ENCODE data around the gene MYNN. TPM values are rescaled to one million over a fixed set of nuclear protein-coding genes. Genes with fewer than 3 reads are reported as not detected.
"Not testable (repeated sequence)": the region's sequence is repeated elsewhere in the genome, so short reads cannot be mapped to it uniquely, and the experiment has no call there.

MYNN gene
- 10 to 100 TPM; 18.3 to 24.8 (median 21.8) TPM for polyA plus RNA-seq (ENCODE audit: insufficient read length in 10 of 10)
- long read RNA-seq, donor 1, full-length matches to known transcripts, result 2 of 2 reads
- long read RNA-seq, donor 1, partial matches to known transcripts, result 0 of 2 reads
- long read RNA-seq, donor 1, other reads (novel, unspliced or antisense), result 0 of 2 reads
- long read RNA-seq, donor 2, full-length matches to known transcripts, result 2 of 2 reads
- long read RNA-seq, donor 2, partial matches to known transcripts, result 0 of 2 reads
- long read RNA-seq, donor 2, other reads (novel, unspliced or antisense), result 0 of 2 reads
- long read RNA-seq, donor 3, result 0 reads
- long read RNA-seq, donor 4, full-length matches to known transcripts, result 3 of 3 reads
- long read RNA-seq, donor 4, partial matches to known transcripts, result 0 of 3 reads
- long read RNA-seq, donor 4, other reads (novel, unspliced or antisense), result 0 of 3 reads
- long read RNA-seq, donor 5, result 0 reads
- long read RNA-seq, donor 6, full-length matches to known transcripts, result 7 of 7 reads
- long read RNA-seq, donor 6, partial matches to known transcripts, result 0 of 7 reads
- long read RNA-seq, donor 6, other reads (novel, unspliced or antisense), result 0 of 7 reads
- long read RNA-seq, donor 7, full-length matches to known transcripts, result 3 of 3 reads
- long read RNA-seq, donor 7, partial matches to known transcripts, result 0 of 3 reads
- long read RNA-seq, donor 7, other reads (novel, unspliced or antisense), result 0 of 3 reads
- long read RNA-seq, donor 8, full-length matches to known transcripts, result 1 of 1 reads
- long read RNA-seq, donor 8, partial matches to known transcripts, result 0 of 1 reads
- long read RNA-seq, donor 8, other reads (novel, unspliced or antisense), result 0 of 1 reads
- long read RNA-seq, donor 9, result 0 reads

DNA sequence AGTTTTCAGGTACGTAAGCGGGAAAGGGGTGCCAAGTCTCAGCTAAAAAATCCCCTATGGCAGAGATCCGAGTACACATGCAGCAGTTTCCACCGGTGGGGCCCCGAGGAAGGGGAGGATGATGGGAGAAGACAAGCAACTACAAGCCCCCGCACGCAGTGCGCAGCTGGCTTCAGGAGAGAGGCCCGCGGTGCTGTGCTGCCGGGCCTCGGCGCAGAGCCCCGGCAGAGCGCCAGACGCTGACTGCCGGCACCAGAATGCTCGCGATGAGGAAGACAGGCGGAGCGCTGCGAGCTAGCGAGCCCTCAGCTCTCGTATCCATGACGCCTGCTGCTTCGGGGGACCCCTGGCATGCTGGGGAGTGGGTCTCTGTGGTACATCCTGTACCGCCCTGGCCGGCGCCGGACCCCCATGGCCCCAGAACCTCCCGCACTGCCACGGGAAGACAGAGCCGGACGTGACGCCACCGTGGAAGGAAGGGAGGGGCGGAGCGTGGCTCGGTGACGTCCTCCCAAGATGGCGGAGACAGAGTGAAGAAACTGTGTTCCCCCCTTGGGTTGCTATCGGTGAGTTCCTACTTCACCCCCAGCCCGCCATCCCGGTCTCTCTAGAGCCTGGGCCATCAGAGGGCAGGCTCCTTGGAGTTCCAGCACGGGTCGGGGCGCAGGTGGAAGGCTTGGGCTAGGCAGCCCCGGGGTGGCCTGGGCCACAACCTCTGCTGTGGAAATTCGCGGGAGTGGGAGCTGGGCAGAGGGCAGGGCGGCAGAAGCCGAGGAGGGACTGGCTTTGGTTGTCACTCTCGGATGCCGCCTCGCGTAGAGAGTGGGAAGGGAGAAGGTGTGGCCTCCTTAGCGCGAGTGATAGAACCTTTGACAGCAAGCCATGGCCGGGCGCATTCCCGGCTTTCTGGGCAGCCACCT is at the start of gene MYNN:
Gene MYNN, plus strand, starts transcription at position 500 of the 920 bp plus-strand sequence. CDS start 900 bp downstream, outside the sequence.
- peak; percentile 91 to 99 (median 96) for DNase-seq

DNA sequence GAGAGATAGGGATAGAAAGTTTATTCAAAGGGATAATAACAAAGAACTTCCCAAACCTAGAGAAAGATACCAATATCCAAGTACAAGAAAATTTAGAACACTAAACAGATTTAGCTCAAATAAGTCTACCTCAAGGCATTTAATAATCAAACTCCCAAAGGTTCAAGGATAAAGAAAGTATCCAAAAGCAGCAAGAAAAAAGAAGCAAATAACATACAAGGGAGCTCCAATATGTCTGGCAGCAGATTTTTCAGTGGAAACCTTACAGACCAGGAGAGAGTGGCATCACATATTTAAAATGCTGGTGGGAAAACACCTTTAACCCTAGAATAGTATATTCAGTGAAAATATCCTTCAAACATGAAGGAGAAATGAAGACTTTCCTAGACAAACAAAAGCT is 41.3 kb upstream of the MYNN start:
- DNase-seq, result not testable (repeated sequence)

DNA sequence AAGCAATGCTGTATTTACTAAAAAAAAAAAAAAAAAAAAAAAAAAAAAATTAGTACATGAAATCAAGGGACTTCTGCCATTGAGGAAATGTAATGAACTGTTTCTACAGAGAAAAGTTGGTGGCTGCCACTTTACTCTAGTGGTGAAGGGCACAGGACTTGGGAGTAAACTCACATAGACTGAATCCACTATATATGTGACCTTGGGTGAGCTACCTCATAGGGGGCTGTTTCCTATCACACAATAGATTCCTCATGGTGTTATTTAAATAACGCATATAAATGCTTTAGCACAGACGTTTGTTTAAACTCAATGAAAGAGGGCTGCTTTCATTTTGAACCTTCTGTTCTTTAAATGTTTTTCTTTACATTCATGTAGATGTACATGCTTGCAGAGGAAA is 34.1 kb upstream of the MYNN start:
- no peak for DNase-seq

DNA sequence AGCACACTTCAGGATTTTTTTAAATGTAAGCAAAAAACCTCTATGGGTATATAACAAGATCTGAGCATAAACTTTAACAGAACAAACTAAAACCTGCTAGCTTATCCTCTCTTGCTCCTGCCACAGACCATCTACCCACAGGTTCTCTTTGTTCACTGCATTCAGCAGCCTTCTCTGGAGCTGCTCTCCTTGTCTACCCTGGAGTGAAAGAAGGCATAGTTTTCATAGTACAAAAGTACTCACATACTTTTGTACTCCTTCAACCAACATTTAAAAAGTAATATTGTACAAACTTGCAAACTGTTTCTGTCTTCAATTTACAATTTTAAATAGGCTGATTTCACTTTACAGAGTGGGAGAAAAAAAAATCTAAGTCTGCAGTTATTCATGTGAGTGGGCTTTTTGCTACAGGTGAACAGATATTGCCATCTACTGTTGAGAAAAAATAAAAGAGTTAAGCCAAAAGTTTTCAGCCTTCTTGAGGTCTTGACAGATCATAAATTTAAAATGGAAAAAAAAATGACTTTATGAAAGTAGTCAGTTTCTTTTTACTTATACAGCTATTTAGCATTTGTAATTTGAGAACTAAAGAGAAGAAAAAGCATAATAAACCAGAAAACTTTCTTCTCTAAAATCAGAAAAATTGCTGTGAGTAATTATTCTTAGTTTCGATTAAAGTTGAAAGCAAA is 28.7 kb upstream of the MYNN start:
- peak in 1 of 3 donors; percentile 17 for DNase-seq

DNA sequence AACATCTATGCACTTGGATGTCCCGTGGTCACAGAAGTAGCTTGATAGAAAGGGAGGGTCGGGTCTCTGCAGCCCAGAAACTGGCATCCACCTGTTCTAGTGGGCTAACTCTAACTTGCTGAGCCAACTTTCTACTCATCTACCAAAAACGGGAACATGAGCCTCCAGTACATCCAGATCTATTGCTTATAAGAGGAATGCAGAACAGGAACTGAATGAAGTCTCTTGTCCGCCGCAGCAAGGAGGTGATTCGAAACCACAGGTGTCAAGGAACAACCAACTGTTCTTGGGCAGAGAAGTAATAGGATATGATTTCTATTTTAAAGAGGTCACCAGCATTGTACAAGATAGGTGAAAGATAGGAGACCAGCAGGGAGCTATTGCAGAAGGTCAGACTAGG is 26.3 kb upstream of the MYNN start:
- no peak for DNase-seq

DNA sequence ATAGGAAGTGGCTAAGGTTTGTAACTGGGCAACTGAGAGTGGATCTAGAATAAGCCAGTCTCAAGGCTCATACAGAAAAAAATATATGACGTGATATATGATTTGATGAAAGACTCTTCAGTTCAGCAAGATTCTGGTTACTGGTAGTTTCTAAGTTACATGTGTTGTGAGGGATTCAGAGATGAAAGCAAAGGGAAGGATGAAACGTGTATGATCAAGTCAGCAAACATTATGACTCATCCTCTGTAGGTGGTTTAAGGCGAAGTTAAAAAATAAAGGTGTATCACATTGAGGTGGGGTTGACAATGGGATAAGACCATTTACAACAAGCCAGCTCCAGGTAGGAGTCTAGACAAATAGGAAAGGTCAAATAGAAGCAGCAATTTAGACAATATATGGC is 24.5 kb upstream of the MYNN start:
- no peak for DNase-seq

DNA sequence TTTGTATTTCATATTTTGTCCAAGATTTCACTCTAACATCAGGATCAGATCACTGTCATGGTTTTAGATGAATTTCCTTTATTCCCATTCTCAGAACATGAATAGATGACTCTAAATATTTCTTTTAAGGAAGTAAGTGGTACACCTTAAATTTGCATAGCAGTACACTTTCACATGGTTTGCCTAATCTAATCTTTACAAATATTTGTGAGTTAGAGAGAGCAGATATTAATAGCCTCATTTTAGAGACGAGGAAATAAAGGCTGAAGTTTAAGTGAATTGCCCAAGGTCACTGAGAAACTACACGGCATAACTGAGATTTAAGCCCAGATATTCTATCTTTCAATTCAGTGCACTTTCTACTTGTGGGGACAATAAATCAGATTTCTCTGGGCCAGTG is 22.5 kb upstream of the MYNN start:
- no peak for DNase-seq

DNA sequence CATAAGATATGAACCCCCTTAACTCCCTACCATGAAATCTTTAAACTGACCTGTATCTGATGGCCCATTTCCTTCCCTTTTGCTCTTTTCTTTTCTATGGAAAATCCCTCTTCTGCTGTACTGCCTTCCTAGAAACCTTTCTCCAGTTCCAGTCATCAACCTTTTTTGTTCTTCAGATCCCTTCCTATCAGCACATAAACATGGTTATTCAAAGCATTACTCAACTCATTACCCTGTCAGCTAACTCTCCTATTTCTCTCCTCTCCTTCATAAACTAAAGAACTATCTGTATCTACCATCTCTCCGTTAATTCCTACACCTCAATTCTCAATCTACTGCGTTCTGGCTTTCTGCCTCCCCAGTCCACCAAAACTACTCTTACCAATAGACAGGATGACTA is 21.3 kb upstream of the MYNN start:
- no peak for DNase-seq

DNA sequence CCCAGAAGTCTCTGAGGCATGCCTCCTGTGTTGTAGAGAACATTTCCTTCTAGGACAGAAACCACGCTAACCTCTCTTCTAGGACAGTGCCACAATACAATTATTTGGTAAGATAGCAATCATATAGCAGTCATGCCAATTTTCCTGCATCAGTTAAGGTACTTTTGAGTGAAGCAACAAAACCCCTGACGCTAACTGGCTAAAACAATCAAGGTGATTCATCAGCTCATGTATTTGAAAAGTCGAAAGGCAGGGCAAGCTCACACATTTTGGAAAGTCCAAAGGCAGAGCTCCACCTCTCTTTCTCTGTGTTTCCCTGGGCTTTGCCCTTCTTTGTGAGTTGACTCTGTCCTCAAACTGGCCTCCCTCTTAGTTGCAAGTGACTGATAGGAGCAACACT is 18.5 kb upstream of the MYNN start:
- no peak for DNase-seq

DNA sequence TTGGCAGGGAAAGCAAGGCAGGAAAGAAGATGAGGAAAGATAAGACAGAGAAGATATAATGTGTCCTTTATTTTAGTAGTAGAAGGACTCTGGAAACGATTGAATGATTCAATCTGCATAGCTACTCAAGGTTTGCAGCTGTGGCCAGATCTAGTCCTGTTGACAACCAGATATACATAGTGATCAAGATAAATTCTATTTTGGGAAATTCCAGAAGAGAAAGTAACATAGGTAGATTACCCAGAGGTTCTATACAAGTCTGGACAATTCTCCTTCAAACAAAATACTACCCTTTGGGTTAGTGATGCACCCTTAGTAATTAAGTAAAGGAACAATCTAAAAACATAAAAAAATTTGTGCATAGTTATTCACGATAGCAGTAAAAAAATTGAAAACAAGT is 17.7 kb upstream of the MYNN start:
- DNase-seq, result no peak

DNA sequence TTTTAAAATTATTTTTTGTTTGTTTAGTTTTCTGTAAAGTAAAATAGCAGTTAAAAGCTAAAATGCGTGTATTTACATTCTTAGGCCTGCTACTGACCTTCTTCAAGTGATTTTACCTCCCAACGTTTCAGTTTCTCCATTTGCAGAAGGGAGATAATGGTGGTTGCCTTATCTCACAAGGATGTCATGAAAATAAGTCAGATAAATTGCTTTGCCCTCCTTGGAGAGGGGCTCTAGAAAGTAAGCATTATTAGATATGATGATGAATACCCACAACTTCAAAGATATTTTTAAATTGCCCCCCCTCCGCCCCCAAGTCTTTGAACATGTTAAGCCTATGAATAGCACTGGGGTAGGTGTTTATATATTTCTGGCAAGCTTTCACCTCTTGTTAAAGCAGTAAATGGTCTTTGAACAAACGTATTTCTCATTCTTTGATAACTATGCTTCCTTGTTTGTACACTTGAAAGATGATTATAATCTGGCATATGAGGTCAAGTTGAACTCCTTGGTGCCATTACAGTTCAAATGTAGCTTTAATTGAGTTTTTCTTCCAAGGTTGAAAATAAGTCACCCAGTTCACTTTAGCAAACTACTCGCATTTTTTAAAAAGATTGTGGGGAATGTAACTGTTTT is 14.7 kb upstream of the MYNN start:
- no peak for DNase-seq

DNA sequence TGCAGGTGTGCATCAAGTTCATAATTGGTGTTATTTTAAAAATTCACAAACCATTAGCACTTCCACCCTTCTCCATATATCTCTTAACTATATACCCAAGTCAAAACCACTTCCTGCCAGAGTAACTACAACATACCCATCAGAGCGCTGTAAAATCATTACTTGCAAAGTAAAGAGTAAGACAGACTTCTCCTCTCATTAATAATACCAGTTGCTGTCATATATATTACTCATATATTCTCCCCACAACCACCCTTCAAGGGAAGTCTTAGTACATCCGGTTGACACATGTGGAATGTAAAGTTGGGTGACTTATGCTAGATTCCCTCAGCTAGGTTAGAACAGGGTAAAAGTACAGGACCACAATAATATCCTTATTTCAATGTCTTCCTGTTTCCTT is 13.9 kb upstream of the MYNN start:
- DNase-seq, result no peak

DNA sequence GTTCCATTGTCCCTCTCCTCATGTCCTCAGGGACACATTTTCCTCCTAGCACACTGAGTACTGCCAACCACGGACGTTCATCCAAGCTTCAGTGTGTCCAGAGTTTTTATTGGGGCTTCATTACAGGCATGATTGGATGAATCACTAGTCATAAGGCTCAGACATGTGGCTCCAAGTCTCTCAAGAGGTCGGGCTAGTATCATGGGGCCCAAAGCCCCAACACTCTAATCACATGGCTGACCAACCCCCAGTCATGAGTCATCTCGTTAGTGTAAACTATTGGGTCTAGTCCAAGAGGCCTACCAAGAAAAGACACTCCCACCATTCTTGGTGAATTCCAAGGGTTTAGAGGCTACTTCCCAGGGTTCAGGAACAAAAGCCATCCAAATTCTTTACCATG is 12.7 kb upstream of the MYNN start:
- no peak for DNase-seq

DNA sequence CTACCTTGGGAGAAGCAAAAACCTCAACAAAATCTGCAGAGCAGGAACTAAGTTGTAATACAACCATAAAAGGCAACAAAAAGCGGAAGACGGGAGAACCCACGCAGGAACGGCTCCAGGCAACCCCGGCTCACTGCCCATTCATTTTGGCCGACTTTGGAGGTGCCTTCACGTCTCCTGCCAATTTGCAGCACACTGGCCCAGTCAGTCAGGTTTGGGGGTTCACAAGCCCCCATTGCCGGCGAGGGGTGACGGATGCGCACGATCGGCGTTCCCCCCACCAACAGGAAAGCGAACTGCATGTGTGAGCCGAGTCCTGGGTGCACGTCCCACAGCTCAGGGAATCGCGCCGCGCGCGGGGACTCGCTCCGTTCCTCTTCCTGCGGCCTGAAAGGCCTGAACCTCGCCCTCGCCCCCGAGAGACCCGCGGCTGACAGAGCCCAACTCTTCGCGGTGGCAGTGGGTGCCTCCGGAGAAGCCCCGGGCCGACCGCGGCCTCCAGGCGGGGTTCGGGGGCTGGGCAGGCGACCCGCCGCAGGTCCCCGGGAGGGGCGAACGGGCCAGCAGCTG is 8.8 kb upstream of the MYNN start:
- DNase-seq, result peak; percentile 33 to 90 (median 74)

DNA sequence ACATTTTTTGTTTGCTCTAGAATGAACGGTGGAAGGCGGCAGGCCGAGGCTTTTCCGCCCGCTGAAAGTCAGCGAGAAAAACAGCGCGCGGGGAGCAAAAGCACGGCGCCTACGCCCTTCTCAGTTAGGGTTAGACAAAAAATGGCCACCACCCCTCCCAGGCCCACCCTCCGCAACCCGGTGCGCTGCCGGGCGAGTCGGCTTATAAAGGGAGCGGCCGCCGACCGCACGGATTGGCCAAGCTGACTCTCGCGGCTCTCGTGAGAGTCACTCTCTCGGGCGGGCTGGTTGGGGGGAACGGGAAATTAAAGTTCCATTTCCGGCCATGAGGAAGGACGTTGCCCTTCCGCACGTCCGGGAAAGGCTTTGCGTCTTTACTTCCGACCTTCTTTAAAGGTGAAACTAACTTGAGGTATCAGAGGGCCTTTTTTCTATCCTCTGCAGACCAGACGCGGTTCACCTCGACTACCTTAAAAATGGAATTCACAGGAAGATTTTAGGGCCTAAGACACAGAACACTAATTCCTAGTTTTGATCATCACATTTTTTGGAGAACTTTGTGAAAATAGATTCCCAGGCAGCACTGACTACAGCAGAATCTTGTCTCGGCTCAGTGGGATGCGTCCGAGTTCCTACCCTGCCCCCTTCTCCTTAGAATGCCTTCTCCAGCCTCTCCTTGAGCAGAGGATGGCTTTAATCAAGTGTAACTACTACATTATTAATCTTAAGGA is 8.1 kb upstream of the MYNN start, which contains the start of gene TERC:
Gene TERC, minus strand, starts transcription at position 179 of the 731 bp plus-strand sequence.
- DNase-seq, result peak; percentile 93 to 97 (median 96)

DNA sequence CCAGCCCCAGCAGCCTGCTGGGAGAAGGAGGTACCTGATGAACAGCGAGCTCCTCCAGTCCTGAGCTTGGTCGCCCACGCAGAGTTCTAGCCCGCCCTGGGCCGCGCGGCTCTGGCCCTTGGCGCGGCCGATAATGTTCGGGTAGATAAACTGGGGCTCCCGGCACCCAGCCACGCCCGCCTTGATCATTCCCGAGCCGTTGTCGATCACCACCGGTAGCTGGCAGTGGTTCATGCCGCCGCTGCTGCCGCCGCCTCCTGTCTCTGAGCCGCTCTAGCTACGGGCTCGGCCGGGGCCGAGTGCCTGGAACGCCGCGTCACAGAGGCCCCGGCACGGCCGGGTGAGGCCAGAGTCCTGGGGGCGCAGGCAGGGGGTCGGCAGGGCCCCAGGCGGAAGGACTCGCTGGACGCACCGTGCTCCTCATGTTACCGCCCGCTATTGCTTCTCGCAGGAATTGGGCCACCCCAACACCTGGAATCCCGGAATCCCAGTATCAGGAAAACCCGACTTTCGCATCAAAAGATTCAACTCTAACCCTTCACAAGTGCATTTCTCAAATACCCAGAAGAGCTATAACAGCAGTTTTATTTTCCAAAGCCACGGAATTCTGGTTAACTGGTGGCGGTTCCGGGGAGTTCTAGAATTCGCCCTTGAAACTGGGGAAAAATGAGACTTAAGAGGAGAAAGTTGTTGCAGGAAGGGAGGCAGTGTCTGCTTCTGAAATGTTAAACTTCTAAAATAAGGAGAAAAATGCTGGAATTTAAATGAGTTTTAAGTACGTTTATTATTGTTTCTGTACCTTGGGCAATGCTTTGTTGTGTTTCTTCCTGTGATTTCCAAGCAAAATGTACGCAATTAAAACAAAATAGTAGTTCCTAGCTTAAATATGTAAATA is 3.7 kb upstream of the MYNN start, which contains the start of gene ACTRT3:
Gene ACTRT3, minus strand, starts transcription at position 275 of the 895 bp plus-strand sequence. Its CDS starts 41 bp downstream, at position 234.
- DNase-seq, result peak; percentile 54 to 90 (median 75)

DNA sequence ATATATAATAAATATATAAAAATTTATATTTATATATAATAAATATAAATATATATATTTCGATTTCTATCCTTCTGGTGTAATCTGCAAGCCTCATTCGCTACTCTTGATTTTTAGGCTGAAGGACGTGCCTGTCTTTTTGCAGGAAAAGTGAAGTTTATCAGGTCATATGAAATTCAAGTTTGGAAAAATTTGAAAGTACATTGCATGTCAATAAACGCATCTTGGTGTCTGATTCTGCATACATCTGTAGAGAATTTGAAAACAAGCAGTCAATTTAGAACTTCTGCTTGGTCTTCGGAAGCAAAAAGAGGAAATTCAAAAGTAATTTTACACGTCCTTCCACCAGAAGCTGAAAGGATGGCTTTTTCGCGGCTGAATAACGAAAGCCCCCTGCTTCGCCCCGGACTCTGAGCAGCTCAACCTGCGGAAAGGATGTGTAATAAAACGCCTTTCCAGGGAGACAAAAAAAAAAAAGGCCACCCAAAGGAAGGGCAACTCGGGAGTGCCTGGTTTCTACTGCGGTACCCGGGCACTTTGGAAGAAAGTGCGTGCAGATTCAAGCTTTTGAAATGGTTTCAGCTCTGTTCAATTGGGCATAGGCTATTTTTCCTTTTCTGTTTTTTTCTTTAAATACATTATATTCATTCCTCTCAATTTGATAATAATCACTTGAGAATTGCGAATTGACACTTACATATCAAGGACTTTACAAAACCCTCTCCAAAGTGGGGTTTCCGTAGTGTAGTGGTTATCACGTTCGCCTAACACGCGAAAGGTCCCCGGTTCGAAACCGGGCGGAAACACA is 1.5 kb upstream of the MYNN start:
- DNase-seq, result peak; percentile 89 to 95 (median 90)
